HG03280 (cell line): ENCODE data around the gene HSFX3.
"Not testable (repeated sequence)": the region's sequence is repeated elsewhere in the genome, so short reads cannot be mapped to it uniquely, and the experiment has no call there.

Experiments used
- ATAC-seq: cut with Tn5 transposase; IDR thresholded peaks from one replicate; pipeline ENCODE4 v1.9.1; 2021; ENCODE audit warnings: mild to moderate bottlenecking, moderate library complexity; ENCODE audit not compliant: unreplicated experiment

Gene HSFX3

DNA sequence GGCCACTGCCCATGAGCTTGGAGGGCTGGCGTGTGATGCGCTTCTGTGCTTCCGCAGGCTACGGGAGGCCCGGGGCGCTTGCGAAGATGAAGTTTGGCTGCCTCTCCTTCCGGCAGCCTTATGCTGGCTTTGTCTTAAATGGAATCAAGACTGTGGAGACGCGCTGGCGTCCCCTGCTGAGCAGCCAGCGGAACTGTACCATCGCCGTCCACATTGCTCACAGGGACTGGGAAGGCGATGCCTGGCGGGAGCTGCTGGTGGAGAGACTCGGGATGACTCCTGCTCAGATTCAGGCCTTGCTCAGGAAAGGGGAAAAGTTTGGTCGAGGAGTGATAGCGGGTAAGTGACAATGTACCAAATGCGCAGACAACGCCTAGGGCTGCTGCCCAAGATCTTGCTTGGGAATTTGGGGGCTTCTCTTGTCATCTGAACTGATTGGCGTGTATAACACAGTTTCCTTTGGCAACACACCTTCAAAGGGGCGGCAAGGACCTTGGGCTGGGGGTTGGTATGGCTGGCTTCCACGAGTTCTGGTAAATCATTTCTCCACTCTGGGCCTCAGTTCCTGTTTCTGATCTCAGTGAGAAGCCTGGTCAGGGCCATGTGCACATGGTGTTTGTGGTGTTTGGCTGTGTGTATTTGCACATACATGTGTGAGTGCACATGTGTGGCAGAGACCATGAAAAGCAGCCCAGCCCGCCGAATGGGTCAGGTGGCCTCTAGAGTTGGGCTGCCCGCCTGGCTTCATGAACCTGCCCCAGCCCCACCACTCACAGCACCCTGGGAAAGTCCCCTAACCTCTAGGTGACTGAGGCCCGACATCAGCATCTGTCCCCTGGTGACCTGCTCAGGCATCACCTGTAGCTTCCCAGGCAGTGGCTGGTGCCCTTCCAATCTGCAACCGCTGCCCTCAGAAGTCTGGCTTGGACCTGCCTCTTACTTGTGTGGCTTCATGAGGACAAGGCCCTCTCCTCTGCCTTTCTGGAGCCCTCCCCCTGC is 3.9 kb downstream of the HSFX3 start:
- ATAC-seq, result not testable (repeated sequence)

DNA sequence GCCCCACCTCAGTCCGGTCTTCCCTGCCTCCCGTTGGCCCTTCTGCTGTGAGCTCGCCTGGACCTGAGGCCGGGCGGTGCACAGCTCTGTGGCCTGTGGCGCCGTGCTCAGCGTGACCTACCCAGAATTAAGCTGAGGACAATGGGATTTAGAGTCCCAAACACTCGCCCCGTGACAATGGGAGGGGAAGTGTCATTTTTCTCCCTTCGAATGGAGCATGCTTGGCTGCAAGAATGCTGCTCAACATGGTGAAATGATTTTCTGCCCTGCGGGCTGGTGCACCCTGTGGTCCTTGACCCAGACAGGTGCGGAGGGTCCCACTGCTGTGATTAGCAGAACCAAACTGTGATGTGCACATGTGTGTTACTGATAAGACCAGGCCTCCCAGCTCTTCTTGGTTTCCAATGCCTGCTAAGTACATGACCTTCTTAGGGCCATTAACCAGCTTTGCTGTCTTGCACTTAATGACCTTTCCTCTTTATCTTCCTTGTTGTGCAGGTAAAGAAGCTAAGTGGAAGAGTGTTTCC is 8.1 kb downstream of the HSFX3 start:
- no peak for ATAC-seq

DNA sequence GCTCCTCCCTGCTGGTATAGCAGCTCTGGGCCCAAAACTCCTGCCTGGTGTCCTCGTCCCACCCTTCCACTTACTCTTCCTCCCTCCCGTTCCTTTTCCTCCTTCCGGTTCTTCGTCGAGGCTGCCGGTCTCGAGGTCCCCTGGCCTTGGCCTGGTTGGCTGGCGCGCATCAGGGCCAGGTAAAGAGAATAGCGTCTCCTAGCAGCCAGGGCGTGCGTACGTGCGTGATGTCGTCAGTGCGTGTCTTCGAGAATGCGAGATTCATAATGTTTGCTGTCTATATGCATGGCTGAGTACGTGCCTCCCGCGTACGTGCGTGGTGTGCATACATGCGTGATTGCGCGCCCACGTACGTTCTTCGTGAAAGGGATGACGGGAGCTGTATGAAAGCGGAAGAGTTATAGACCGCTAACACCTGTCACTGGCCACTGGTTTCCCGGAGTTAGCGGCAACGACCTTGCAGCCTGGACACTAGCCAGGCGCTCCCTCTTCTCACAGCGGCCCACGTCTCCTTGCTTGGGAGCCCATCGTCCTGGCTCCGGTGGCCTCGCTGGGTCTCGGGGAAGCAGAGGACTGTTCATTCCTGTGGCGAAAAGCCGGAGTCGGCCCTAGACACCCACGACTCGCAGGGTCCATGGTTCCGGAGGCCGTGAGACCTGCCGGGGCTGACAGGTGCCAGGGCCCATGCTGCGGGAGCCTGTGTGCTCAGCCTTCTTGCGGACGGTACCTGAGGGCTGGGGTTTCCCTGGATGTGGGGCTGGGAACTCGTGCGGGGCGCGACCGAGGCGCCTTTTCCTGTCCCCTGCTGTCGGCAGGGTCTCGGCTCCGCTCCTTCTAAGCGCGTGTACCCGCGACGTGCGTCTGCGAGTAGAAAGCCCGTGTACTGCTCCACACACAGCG is 8.9 kb downstream of the HSFX3 start, which contains the start of gene EOLA1:
Gene EOLA1, plus strand, starts transcription at position 392 of the 900 bp plus-strand sequence. CDS start 4,619 bp downstream, outside the sequence.
- peak; percentile 79 for ATAC-seq

- peak; percentile 24 for ATAC-seq
Measured at GRCh38 chrX:149540131-149540620, 9.5 kb downstream of the HSFX3 start.

- ATAC-seq, result peak; percentile 46
Measured at GRCh38 chrX:149539283-149540130, 10.2 kb downstream of the HSFX3 start.

DNA sequence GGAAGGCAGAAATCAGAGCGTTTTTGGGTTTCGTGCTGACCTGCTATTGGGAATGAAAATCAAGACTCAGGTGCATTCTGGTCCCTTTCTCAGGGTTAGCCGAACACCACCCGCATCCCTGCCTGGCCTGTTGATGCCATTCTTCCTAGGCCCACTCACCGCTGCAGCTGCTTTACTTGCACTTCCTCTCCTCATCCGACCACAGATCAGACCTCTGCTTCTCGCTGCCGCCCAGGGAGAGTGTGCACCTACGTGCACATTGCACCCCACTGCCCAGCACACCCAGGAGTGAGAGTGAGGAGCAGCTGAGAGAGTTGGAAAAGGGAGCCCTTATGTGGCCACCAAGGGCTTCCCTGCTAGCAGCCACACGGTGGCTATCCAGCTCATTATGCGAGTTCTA is 12.2 kb downstream of the HSFX3 start:
- ATAC-seq, result not testable (repeated sequence)

DNA sequence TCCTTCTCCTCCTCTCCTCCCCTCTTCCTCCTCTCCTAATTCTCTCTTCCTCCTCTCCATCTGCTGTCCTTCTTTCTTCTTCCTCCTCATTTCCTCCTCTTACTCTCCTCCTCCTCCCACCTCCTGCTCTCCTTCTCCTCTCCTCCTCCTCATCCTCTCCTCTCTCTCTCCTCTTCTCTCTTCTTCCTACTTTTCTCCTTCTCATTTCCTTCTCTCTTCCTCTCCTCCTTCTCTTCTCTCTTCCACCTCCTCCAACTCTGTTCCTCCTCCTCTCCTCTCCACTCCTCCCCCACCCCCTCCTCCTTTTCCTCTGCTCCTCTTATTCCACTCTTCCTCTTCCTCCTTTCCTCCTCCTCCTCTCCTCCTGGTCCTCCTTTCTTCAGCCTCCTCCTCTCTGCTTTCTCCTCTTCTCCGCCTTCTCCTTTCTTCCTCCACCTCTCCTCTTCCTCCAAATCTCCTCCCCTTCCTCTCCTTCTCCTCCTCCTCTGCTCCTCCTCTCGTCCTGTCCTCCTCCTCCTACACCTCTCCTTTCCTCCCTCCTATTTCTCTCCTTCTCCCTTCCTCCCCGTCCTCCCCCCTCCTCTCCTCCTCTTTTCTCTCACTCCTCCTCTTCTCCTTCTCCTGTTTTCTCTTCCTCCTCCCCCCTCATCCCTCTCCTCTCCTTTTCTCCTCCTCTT is 14.7 kb downstream of the HSFX3 start:
- ATAC-seq, result not testable (repeated sequence)

DNA sequence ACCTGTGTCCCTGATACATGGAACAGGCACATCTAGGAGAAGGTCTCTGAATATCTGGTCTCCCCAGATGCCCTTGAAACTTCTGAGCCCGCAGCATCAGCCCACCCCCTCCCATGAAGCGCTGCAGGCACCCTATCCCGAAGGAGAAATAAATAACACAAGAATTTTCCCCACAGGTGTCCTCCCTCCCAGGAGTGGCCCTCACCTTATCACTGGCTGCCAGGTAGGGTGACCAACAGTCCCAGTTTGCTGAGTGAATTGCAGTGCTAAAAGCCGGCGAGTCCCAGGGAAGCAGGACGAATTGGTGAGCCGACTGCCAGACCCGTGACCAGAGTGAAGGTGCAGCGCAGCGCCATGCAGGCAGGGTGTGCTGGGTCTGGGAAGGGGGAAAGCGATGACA is 15.7 kb downstream of the HSFX3 start:
- ATAC-seq, result not testable (repeated sequence)

DNA sequence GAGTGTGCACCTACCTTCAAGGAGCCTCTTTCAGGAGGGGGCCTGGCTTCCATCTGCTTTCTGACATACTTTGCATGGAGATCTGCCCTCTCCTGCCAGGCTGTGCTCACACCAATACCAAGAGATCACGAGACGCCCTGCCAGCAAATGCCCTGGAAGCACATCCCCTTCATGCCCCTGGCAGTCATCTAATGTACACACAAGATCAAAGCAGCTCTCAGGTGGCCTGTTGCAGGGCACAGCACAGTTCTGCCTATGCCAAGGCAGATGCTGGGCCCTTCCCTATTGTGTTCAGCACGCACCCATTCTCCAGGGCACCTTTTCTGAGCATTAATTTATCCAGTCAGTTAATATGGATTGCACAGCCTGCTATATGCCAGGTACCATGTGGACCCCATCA is 16.9 kb downstream of the HSFX3 start:
- ATAC-seq, result not testable (repeated sequence)

DNA sequence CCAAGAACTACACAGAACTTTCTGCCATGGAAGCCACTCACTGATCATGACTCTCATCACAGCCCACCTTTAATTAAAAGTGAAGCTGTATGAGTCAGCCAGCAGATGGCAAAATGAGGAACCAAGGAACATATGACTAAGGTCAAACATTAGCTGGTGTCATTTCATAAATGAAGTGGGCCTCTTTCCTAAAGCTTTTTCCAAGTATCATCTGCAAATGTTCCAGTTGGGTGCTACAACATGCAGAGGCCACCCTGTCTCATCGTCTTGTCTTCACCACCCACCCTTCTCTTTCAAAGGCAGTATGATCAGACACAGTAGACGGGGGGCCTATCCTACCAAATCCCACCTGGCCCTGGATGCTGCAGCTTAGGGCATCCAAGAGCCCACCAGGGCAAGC is 18.1 kb downstream of the HSFX3 start:
- no peak for ATAC-seq

GRCh38 chrX:149528381-149528780 is 21.3 kb downstream of the HSFX3 start:
- no peak for ATAC-seq

- no peak for ATAC-seq
Measured at GRCh38 chrX:149527705-149528104, 22.0 kb downstream of the HSFX3 start.

- ATAC-seq, result not testable (repeated sequence)
Measured at GRCh38 chrX:149526318-149527033, 23.2 kb downstream of the HSFX3 start.

DNA sequence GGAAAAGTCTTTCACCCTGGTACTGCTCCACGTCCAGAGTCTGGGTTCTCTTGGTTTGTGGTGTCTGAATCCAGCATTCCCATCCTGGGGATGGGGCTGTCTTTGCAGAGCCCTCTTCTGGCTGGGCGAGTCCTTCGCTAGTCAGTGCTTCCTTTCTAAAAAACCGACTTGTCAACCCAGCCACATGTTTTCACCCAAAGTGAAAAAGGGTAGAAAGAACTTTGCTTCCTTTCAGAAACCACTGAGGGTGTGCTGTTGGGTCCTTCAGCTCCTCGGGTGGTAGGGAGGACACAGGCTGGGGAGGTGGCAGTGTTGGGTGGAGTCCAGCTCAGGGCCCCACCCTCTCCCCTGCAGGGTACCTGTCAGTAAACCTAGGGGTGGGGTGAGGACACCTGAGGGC is 23.8 kb downstream of the HSFX3 start:
- peak; percentile 42 for ATAC-seq

DNA sequence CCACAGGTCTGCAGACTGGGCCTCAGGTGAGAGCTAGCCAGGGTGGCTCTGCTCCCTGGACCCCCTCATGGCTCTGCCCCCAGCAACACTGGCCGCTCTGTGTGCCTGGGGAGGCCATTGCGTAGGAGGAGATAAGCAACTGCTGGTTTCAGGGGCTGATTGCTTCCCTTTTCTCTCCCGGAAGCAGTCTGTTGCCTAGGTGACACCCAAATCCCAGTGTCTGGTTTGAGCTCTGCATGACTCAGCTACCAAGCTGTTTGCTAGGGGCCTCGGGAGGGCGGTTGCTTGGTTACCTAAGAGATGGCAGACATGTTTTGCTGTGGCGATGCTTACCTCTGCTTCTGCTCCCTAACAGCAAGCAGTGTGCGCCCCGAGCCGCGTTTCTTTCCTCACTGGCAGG is 24.3 kb downstream of the HSFX3 start:
- peak; percentile 91 for ATAC-seq

DNA sequence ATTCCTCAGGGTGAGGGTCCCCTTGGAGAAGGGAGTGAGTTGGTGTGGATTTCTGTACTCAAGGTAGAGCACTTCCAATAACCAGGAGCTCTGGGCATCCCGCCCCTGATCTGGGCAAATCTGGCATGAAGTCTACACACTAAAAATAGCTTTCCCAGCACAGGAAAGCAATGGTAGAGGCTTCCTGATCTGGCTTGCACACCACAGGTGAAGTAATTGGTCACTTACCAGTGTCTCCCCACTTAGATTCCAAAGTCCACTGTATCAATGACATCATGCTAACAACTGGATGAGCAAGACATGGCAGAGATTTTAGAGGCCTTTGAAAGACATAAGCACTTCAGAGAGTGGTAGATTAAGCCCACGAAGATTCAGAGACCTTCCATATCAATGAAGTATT is 26.8 kb downstream of the HSFX3 start:
- ATAC-seq, result no peak

DNA sequence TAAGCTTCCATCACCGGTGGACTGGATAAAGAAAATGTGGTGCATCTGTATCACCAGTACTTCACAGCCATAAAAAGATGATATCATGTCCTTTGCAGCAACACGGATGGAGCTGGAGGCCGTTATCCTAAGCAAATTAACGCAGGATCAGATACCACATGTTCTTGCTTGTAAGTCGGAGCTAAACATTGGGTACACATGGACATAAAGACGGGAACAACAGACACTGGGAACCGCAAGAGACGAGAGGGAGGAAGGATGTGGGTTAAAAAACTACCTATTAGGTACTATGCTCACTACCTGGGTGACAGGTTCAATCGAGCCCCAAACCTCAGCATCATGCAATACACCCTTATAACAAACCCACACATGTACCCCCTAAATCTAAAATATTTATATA is 28.3 kb downstream of the HSFX3 start:
- no peak for ATAC-seq

DNA sequence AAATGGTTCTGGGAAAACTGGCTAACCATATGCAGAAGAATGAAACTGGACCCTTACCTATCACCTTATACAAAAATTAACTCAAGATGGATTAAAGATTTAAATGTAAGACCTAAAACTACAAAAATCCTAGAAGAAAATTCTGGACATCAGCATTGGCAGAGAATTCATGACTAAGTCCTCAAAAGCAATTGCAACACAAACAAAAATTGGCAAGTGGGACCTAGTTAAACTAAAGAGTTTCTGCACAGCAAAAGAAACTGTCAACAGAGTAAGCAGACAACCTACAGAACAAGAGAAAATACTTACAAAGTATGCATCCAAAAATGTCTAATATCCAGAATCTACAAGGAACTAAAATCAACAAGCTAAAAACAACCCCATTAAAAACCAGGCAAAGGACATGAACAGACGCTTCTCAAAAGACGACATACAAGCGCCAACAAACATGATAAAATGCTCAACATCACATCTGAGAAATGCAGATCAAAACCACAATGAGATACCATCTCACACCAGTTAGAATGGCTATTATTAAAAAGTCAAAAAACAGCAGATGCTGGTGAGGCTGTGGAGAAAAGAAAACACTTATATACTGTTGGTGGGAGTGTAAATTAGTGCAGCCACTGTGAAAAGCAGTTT is 29.0 kb downstream of the HSFX3 start:
- ATAC-seq, result not testable (repeated sequence)
